Activated T-helper 17 cell treated with anti-CD3 and anti-CD28 coated beads, Interleukin-2, amount 50 U/mL, for 72 hours (primary cell): ENCODE measurements around the gene TNFRSF4. TPM values are rescaled to one million over a fixed set of nuclear protein-coding genes. Genes with fewer than 3 reads are reported as not detected.

Experiments used
- ATAC-seq: fragments of 150-1000 bp; cut with Tn5 transposase; replicated peaks from 2 replicates; pipeline ENCODE4 v1.10.0; 2021; ENCODE audit warnings: mild to moderate bottlenecking, moderate library complexity
- H3K27ac Mint-ChIP-seq: one replicate; pipeline ENCODE4 v1.8.0; 2022; ENCODE audit warnings: mixed read lengths
- H3K27me3 Mint-ChIP-seq: one replicate; pipeline ENCODE4 v1.8.0; 2022; ENCODE audit warnings: mixed read lengths
- H3K36me3 Mint-ChIP-seq: one replicate; pipeline ENCODE4 v1.8.0; 2022; ENCODE audit warnings: low read depth, mild to moderate bottlenecking, mixed read lengths
- H3K4me1 Mint-ChIP-seq: one replicate; pipeline ENCODE4 v1.8.0; 2022; ENCODE audit warnings: mixed read lengths
- H3K4me3 Mint-ChIP-seq: one replicate; pipeline ENCODE4 v1.8.0; 2022; ENCODE audit warnings: mild to moderate bottlenecking, mixed read lengths
- H3K9me3 Mint-ChIP-seq: one replicate; pipeline ENCODE4 v1.8.0; 2022; ENCODE audit warnings: mixed read lengths
- total RNA-seq, 2 donors: library from RNA; stranded (reverse); gene quantifications; one replicate each; pipeline ENCODE4 v1.2.3, GENCODE V29; 2022

Gene TNFRSF4
- total RNA-seq, 2 donors from 2014 or later: 384 to 1,007 TPM

- Mint-ChIP-seq H3K4me3 (peak overlapping the region; percentile 57), H3K9me3 (no peaks in the 10 kb centered on the region), H3K27me3 (no peaks in the 10 kb centered on the region), H3K36me3 (no peaks in the 10 kb centered on the region), H3K4me1 (peaks cover 5% of the 10 kb centered on the region), H3K27ac (peak overlapping the region; percentile 65)
- ATAC-seq: peak; percentile 86
Measured at GRCh38 chr1:1171546-1172340, 42.2 kb downstream of the TNFRSF4 start.

- no peak overlapping the region for H3K4me3 Mint-ChIP-seq
- ATAC-seq: no peak
- H3K4me1 Mint-ChIP-seq: peaks cover 4% of the 10 kb centered on the region
- H3K36me3 Mint-ChIP-seq: no peaks in the 10 kb centered on the region
- H3K9me3 Mint-ChIP-seq: no peaks in the 10 kb centered on the region
- no peaks in the 10 kb centered on the region for H3K27me3 Mint-ChIP-seq
- no peak overlapping the region for H3K27ac Mint-ChIP-seq
Measured at GRCh38 chr1:1171161-1171545, 42.8 kb downstream of the TNFRSF4 start.

- Mint-ChIP-seq H3K9me3 (no peaks in the 10 kb centered on the region), H3K27me3 (no peaks in the 10 kb centered on the region), H3K27ac (no peak overlapping the region), H3K36me3 (no peaks in the 10 kb centered on the region), H3K4me3 (no peak overlapping the region), H3K4me1 (peaks cover 4% of the 10 kb centered on the region)
- no peak for ATAC-seq
Measured at GRCh38 chr1:1170215-1171091, 43.5 kb downstream of the TNFRSF4 start.

- no peak for ATAC-seq
- Mint-ChIP-seq H3K36me3 (no peaks in the 10 kb centered on the region), H3K27ac (no peak overlapping the region), H3K4me3 (no peak overlapping the region), H3K27me3 (no peaks in the 10 kb centered on the region), H3K9me3 (no peaks in the 10 kb centered on the region), H3K4me1 (peaks cover 4% of the 10 kb centered on the region)
Measured at GRCh38 chr1:1169429-1170214, 44.3 kb downstream of the TNFRSF4 start.

- no peak overlapping the region for H3K4me3 Mint-ChIP-seq
- peaks cover 4% of the 10 kb centered on the region for H3K4me1 Mint-ChIP-seq
- H3K27ac Mint-ChIP-seq: no peak overlapping the region
- no peaks in the 10 kb centered on the region for H3K36me3 Mint-ChIP-seq
- H3K27me3 Mint-ChIP-seq: no peaks in the 10 kb centered on the region
- H3K9me3 Mint-ChIP-seq: no peaks in the 10 kb centered on the region
- no peak for ATAC-seq
Measured at GRCh38 chr1:1168451-1169411, 45.2 kb downstream of the TNFRSF4 start.

- ATAC-seq: no peak
- no peaks in the 10 kb centered on the region for H3K27me3 Mint-ChIP-seq
- H3K4me3 Mint-ChIP-seq: no peak overlapping the region
- peaks cover 4% of the 10 kb centered on the region for H3K4me1 Mint-ChIP-seq
- H3K27ac Mint-ChIP-seq: no peak overlapping the region
- no peaks in the 10 kb centered on the region for H3K36me3 Mint-ChIP-seq
- H3K9me3 Mint-ChIP-seq: no peaks in the 10 kb centered on the region
Measured at GRCh38 chr1:1167841-1168450, 46.0 kb downstream of the TNFRSF4 start.

DNA sequence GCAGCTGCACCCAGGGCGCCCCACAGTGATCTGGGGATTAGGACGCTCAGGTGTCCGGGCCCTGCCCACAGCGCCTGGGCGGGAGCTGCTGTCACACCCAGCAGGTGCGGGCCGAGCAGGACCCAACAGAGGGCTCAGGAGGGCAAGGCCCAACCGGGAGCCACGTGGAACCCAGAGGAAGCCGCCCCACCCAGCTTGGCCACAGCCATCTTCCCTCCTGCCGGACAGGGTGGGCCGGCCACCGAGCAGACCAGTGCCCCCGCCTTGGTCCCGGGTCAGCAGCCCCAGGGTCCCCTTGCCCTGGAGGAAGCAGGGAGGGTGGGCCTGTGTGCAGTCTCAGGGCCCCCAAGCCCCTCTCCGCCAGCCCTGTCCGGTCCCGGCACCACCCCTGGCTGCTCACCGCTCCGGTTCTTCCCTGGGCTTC is 46.5 kb downstream of the TNFRSF4 start:
- no peak for ATAC-seq
- Mint-ChIP-seq H3K27me3 (no peaks in the 10 kb centered on the region), H3K4me1 (peaks cover 4% of the 10 kb centered on the region), H3K9me3 (no peaks in the 10 kb centered on the region), H3K27ac (no peak overlapping the region), H3K4me3 (no peak overlapping the region), H3K36me3 (no peaks in the 10 kb centered on the region)

GRCh38 chr1:1166642-1167397 is 47.1 kb downstream of the TNFRSF4 start:
- no peaks in the 10 kb centered on the region for H3K9me3 Mint-ChIP-seq
- H3K4me1 Mint-ChIP-seq: no peaks in the 10 kb centered on the region
- no peak for ATAC-seq
- no peaks in the 10 kb centered on the region for H3K36me3 Mint-ChIP-seq
- no peak overlapping the region for H3K27ac Mint-ChIP-seq
- no peak overlapping the region for H3K4me3 Mint-ChIP-seq
- H3K27me3 Mint-ChIP-seq: no peaks in the 10 kb centered on the region

DNA sequence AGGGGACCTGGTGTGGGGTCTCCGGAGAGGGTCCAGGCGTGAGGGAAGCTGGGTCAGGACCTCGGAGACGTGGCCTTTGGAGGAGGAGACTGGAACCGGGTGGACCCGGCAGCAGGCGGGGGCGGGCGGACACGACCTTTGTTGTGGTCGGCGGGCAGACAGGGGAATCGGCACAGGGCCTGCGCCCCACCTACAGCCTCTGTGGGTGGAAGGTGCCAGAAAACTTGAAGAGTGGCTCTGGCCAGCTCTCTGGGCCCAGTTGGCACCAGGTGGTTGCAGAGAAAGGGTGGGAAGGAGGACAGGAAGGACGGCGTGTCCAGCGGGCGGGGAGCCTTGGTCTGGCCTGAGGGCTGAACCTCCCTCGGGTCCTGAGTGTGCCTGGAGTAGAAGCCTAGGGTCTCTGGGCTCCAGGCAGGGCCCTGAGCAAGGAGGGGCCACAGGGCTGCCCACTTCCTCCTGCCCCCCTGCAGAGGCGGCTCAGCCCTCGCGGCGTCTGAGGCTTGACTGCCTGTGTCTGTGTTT is 48.0 kb downstream of the TNFRSF4 start:
- Mint-ChIP-seq H3K9me3 (no peaks in the 10 kb centered on the region), H3K27me3 (no peaks in the 10 kb centered on the region), H3K4me1 (no peaks in the 10 kb centered on the region), H3K4me3 (no peak overlapping the region), H3K36me3 (no peaks in the 10 kb centered on the region), H3K27ac (no peak overlapping the region)
- no peak for ATAC-seq

DNA sequence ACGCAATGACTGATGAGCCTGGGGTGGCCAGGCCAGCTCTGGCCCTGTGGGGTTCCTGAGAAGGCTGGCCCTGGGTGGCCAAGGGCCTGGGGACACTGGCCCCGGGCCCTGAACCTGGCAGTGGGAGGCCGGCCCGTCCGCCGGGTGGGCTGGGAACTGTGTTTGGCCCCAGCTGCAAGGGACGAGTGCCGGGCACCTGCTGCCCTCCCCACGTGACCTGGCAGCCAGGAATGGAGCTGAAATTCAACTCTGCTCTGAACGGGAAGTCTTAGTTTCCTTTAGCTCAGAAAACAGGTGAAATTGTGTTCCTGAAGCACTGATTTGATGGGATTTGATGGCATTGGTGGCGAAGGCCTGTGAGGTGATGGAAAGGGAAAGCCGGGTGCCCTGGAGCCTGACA is 48.5 kb downstream of the TNFRSF4 start:
- Mint-ChIP-seq H3K9me3 (no peaks in the 10 kb centered on the region), H3K4me3 (no peak overlapping the region), H3K27me3 (no peaks in the 10 kb centered on the region), H3K27ac (no peak overlapping the region), H3K36me3 (no peaks in the 10 kb centered on the region), H3K4me1 (no peaks in the 10 kb centered on the region)
- ATAC-seq: no peak

- Mint-ChIP-seq H3K27ac (no peak overlapping the region), H3K9me3 (no peaks in the 10 kb centered on the region), H3K4me3 (no peak overlapping the region), H3K4me1 (no peaks in the 10 kb centered on the region), H3K36me3 (no peaks in the 10 kb centered on the region), H3K27me3 (no peaks in the 10 kb centered on the region)
- ATAC-seq: no peak
Measured at GRCh38 chr1:1164701-1165451, 49.1 kb downstream of the TNFRSF4 start.

DNA sequence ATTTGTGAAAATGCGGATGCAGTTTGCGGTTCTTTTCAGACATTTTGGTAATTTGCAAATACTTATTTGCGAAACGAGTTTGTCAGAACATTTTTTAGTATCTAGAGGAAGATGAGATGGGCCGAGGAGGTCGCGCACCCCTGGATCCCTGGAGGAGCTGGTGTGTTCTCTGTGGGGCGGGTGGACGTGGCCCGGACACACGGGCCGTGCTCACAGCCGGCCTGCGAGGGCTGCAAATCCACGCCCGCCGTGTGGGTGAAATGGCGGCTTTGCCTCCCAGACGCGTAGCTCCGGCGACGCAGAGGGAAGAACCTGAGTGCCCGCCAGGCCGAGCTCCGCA is 49.6 kb downstream of the TNFRSF4 start:
- no peak for ATAC-seq
- no peaks in the 10 kb centered on the region for H3K9me3 Mint-ChIP-seq

More for the DNA sequence above, 49.6 kb downstream of the TNFRSF4 start:
- H3K27me3 Mint-ChIP-seq: no peaks in the 10 kb centered on the region
- no peaks in the 10 kb centered on the region for H3K36me3 Mint-ChIP-seq
- H3K27ac Mint-ChIP-seq: no peak overlapping the region
- H3K4me3 Mint-ChIP-seq: no peak overlapping the region
- H3K4me1 Mint-ChIP-seq: no peaks in the 10 kb centered on the region
